HG03135 (cell line): ENCODE data around the gene XPO1.
"Not testable (repeated sequence)": the region's sequence is repeated elsewhere in the genome, so short reads cannot be mapped to it uniquely, and the experiment has no call there.

ENCODE experiments used
- ATAC-seq: cut with Tn5 transposase; IDR thresholded peaks from one replicate; pipeline ENCODE4 v1.9.1; 2021; ENCODE audit warnings: mild to moderate bottlenecking, moderate library complexity; ENCODE audit not compliant: unreplicated experiment

XPO1 gene

DNA sequence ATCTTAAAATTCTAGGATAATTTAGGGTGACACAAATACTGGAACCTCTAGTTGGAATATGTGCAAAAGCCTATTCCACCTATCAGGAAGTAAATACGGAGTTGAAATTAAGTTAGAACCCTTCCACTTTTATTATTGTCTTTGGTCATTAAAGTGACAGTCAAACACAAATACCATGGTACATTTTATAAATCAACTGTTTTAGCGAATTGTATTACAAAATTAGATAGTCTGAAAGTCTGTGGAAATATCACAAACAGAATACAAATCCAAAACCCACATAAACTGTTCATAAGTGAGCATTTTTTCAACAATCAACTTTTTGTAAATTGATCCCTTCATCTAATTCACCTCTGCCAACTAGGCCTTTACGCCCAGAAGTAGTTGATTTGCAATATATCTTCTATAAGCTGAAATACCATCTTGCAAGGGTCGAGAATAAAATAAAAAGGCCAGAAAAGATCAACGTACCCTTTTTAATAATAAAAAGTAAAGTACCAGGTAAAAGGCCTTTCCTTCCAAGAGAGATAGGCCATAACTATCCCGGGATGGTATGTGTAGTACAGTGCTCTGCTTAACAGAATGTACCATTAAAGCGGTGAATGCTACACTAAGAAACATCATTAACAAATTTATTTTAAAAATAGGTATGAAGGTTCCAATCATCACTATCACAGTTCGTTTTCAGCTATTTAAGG lies 68.6 kb downstream of the XPO1 start:
- ATAC-seq = no peak

- ATAC-seq = not testable (repeated sequence)
Measured at GRCh38 chr2:61468231-61468630, 69.9 kb downstream of the XPO1 start.

- no peak for ATAC-seq
Measured at GRCh38 chr2:61465045-61465444, 73.1 kb downstream of the XPO1 start.

GRCh38 chr2:61463769-61464475 lies 74.2 kb downstream of the XPO1 start:
- ATAC-seq = no peak

DNA sequence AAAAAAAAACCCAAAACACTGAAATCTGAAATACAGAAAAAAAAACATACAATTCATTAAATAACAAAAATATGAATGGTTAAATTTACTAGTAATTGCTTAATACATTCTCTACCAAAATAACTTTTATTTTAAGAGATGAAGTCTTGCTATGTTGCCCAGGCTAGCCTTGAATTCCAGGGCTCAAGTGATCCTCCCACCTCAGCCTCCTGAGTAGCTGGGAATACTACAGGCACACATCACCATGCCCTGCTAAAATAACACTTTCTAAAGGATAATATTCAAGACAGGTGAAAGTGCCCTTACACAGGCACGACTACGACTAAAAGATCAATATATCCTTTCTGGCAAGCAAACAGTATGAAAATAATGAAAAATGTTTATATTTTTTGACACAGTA lies 76.8 kb downstream of the XPO1 start:
- no peak for ATAC-seq

GRCh38 chr2:61460163-61460562 lies 78.0 kb downstream of the XPO1 start:
- ATAC-seq = no peak

DNA sequence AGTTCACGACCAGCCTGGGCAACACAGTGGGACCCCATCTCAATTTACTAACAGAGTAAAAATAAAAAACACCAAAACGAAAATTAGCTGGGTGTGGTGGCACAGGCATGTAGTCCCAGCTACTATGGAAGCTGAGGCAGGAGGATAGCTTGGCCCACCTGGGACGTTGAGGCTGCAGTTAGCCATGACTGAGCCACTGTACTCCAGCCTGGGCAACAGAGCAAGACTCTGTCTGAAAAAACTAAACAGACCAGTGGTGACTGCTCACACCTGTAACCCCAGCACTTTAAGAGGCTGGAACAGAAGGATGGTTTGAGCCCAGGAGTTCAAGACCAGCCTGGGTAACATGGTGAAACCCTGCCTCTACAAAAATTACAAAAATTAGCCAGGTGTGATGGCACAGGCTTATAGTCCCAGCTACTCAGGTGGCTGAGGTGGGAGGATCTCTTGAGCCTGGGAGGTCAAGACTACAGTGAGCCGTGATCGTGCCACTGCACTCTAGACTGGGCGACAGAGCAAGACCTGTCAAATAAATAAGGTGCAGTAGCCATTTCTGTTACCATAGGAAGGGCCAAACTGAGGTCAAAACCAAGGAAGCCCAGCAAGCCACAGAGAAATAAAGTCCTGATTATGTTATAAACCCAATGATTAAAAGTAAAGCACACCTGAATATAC lies 81.3 kb downstream of the XPO1 start:
- ATAC-seq = no peak

GRCh38 chr2:61456070-61456745 lies 81.9 kb downstream of the XPO1 start:
- no peak for ATAC-seq

DNA sequence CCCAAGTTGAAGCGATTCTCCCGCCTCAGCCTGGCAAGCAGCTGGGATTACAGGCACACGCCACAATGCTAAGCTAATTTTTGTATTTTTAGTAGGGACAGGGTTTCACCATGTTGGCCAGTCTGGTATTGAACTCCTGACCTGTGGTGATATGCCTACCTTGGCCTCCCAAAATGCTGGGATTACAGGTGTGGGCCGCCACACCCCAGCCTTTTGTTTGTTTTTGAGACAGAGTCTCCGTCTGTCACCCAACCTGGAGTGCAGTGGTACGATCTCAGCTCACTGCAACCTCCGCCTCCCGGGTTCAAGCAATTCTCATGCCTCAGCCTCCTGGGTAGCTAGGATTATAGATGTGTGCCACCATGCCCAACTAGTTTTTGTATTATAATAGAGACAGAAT lies 83.2 kb downstream of the XPO1 start:
- ATAC-seq = not testable (repeated sequence)

DNA sequence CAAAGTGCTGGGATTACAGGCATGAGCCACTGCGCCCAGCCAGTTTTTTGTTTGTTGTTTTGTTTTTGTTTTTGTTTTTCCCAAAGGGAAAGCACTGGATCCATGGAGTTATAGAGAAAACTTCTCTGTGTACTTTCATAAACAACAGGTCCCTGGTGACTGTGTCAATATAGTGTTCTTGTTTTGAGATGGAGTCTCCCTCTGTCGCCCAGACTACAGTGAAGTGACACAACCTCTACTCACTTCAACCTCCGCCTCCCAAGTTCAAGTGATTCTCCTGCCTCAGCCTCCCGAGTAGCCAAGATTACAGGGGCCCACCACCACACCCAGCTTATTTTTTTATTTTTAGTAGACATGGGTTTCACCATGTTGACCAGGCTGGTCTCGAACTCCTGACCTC lies 83.8 kb downstream of the XPO1 start:
- ATAC-seq = no peak

GRCh38 chr2:61452392-61452791 lies 85.8 kb downstream of the XPO1 start:
- no peak for ATAC-seq

DNA sequence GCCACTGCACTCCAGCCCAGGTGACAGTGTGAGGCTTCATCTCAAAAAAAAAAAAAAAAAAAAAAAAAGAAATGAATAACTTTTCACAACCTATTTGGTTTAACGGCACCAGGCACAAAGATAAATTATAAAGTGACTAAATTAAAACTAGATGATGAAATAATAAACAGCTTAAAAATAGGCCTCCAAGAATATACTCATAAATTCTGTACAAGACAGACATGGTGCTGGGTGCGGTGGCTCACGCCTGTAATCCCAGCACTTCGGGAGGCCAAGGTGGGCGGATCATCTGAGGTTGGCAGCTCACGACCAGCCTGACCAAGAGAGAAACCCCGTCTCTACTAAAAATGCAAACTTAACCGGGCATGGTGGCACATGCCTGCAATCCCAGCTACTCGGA lies 87.0 kb downstream of the XPO1 start:
- no peak for ATAC-seq

- ATAC-seq = peak; percentile 51
Measured at GRCh38 chr2:61450144-61450543, 88.0 kb downstream of the XPO1 start.

DNA sequence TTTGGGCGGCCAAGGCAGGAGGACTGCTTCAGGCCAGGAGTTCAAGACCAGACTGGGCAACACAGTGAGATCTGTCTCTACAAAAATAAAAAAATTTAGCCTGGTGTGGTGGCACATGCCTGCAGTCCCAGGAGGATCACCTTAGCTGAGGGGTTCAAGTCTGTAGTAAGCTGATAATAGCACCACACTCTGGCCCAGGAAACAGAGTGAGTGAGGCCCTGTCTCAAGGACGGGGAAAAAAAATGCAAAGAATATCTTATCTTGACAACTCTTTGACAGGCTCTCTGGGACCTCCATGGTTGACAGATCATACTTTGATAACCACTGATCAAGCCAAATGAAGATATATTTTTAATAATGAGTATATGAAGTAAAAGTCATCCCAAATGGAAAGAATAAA lies 89.9 kb downstream of the XPO1 start:
- no peak for ATAC-seq

GRCh38 chr2:61446971-61447370 lies 91.2 kb downstream of the XPO1 start:
- not testable (repeated sequence) for ATAC-seq

- peak; percentile 87 for ATAC-seq
Measured at GRCh38 chr2:61443342-61444041, 94.7 kb downstream of the XPO1 start.

GRCh38 chr2:61439241-61440002 lies 98.7 kb downstream of the XPO1 start:
- no peak for ATAC-seq

GRCh38 chr2:61438670-61439069 lies 99.5 kb downstream of the XPO1 start:
- ATAC-seq = no peak

GRCh38 chr2:61437170-61437569 lies 101.0 kb downstream of the XPO1 start:
- ATAC-seq = no peak

GRCh38 chr2:61436092-61436491 lies 102.1 kb downstream of the XPO1 start:
- ATAC-seq = no peak
